H1 (cell line): ENCODE data around the gene CAMSAP3. TPM values are rescaled to one million over a fixed set of nuclear protein-coding genes. Genes with fewer than 3 reads are reported as not detected.

Source experiments
- BCL11A ChIP-seq, 2 experiments: IDR thresholded peaks; one replicate each; pipeline ENCODE4 v1.6.1; 2011; ENCODE audit warnings: low read depth in 2 of 2, low read length in 2 of 2, mild to moderate bottlenecking in 2 of 2
- CHD7 ChIP-seq: fragments of 300-600 bp; sonication (generic); IDR thresholded peaks from 2 replicates; pipeline ENCODE4 v1.7.1; 2012; ENCODE audit warnings: low read length, moderate library complexity, mild to moderate bottlenecking, inconsistent platforms; ENCODE audit not compliant: insufficient replicate concordance
- KDM4A ChIP-seq: IDR thresholded peaks from one replicate; pipeline ENCODE4 v1.7.1; 2012; ENCODE audit warnings: low read depth, mild to moderate bottlenecking, moderate library complexity, low read length, inconsistent platforms; ENCODE audit not compliant: severe bottlenecking
- MAX ChIP-seq: IDR thresholded peaks from 2 replicates; pipeline ENCODE4 v1.6.1; 2012; ENCODE audit warnings: inconsistent platforms
- RXRA ChIP-seq: IDR thresholded peaks from 2 replicates; pipeline ENCODE4 v1.6.1; 2011; ENCODE audit warnings: low read depth, mild to moderate bottlenecking, low read length, moderate library complexity; ENCODE audit not compliant: insufficient read depth
- TEAD4 ChIP-seq: IDR thresholded peaks from 2 replicates; pipeline ENCODE4 v1.6.1; 2012; ENCODE audit warnings: low read depth, low read length, inconsistent platforms, mixed read lengths
- USF2 ChIP-seq: IDR thresholded peaks from 2 replicates; pipeline ENCODE4 v1.6.1; 2011; ENCODE audit warnings: low read length, improper control_type of control experiment
- polyA plus RNA-seq, 7 experiments: library from polyadenylated mRNA; depleted of rRNA in 3 of 7; stranded (reverse) in 5 of 7; unstranded in 2 of 7; fragments of >200 nt in 5 of 7; fragments of 200-250 nt in 2 of 7; gene quantifications; 1 replicate in 5 of 7; 2 replicates in 1 of 7; 4 replicates in 1 of 7; pipeline versions ENCODE4 v1.2.1 to v1.2.3, GENCODE V29; 2011 to 2013; ENCODE audit warnings: missing spikeins in 2 of 7, mixed read lengths in 2 of 7
- total RNA-seq: library from RNA; stranded (reverse); fragmentation: NEBNext Ultra II Directional; extraction: Animal tissue kit (Norgen Biotek cat#: 25700); gene quantifications from 2 replicates; pipeline ENCODE4 v1.2.1, GENCODE V29; 2021

CAMSAP3 gene
- total and polyA plus RNA-seq, 2 of the 8 experiments (the other 6 are each of a cell fraction or from before 2014, with no cell fraction given) = 11.4 to 30.4 TPM

- TF ChIP-seq CHD7 (no peak), RXRA (no peak), TEAD4 (no peak), KDM4A (no peak), USF2 (no peak), MAX (no peak), BCL11A (IDR thresholded peaks at IDR 0.05; ENCODE audit: low read depth in 2 of 2, low read length in 2 of 2) (no peak)
Observed at GRCh38 chr19:7617735-7618134, 22.1 kb downstream of the CAMSAP3 start (continued).
